ENCODE data around the gene MYOT.

MYOT gene

GRCh38 chr5:137867664-137868063 is at the start of gene MYOT:
TSS of gene MYOT (plus strand) at chr5:137867860. CDS start at chr5:137870652, 2,792 bp downstream.
- DNase-seq (no peak), ATAC-seq (no peak)
- H3K27ac Mint-ChIP-seq, result no peak within 1 kb of the TSS
- H3K9me3 Mint-ChIP-seq, result no peaks in the 10 kb centered on the region
- H3K4me1 Mint-ChIP-seq, result peaks cover 4% of the 10 kb centered on the region
- H3K27me3 Mint-ChIP-seq, result no peaks in the 10 kb centered on the region
- H3K4me3 Mint-ChIP-seq, result no peak within 1 kb of the TSS

- H3K4me3 Mint-ChIP-seq, result no peak overlapping the region
- H3K27ac Mint-ChIP-seq, result no peak overlapping the region
- H3K9me3 Mint-ChIP-seq, result no peaks in the 10 kb centered on the region
- ATAC-seq (no peak), DNase-seq (no peak)
- H3K27me3 Mint-ChIP-seq, result no peaks in the 10 kb centered on the region
- no peaks in the 10 kb centered on the region for H3K4me1 Mint-ChIP-seq
These were observed 47.9 kb upstream of the MYOT start for GRCh38 chr5:137819766-137820165.

- H3K27me3 Mint-ChIP-seq, result no peaks in the 10 kb centered on the region
- peaks cover 0 to 4% of the 10 kb centered on the region in 2 donors for H3K9me3 Mint-ChIP-seq
- DNase-seq (no peak), ATAC-seq (no peak)
- H3K4me3 Mint-ChIP-seq, result no peak overlapping the region
- no peak overlapping the region for H3K27ac Mint-ChIP-seq
- H3K4me1 Mint-ChIP-seq, result no peaks in the 10 kb centered on the region
These were observed 45.4 kb upstream of the MYOT start for GRCh38 chr5:137822158-137822764.

- ATAC-seq, result no peak
- no peaks in the 10 kb centered on the region for H3K27me3 Mint-ChIP-seq
- no peak for DNase-seq
- peaks cover 0 to 4% of the 10 kb centered on the region in 2 donors for H3K9me3 Mint-ChIP-seq
- H3K4me1 Mint-ChIP-seq, result no peaks in the 10 kb centered on the region
- no peak overlapping the region for H3K27ac Mint-ChIP-seq
- no peak overlapping the region for H3K4me3 Mint-ChIP-seq
These were observed 44.7 kb upstream of the MYOT start for GRCh38 chr5:137822984-137823383.

- H3K27me3 Mint-ChIP-seq, result no peaks in the 10 kb centered on the region
- no peak overlapping the region for H3K4me3 Mint-ChIP-seq
- DNase-seq (no peak), ATAC-seq (no peak)
- H3K27ac Mint-ChIP-seq, result no peak overlapping the region
- peaks cover 0 to 4% of the 10 kb centered on the region in 2 donors for H3K9me3 Mint-ChIP-seq
- no peaks in the 10 kb centered on the region for H3K4me1 Mint-ChIP-seq
These were observed 42.5 kb upstream of the MYOT start for GRCh38 chr5:137825165-137825564.

GRCh38 chr5:137826067-137826466 is 41.6 kb upstream of the MYOT start:
- DNase-seq (no peak), ATAC-seq (no peak)
- Mint-ChIP-seq H3K4me1 (no peaks in the 10 kb centered on the region), H3K27ac (no peak overlapping the region), H3K4me3 (no peak overlapping the region), H3K27me3 (no peaks in the 10 kb centered on the region), H3K9me3 (peaks cover 0 to 4% of the 10 kb centered on the region in 2 donors)

GRCh38 chr5:137828180-137828579 is 39.5 kb upstream of the MYOT start:
- H3K4me3 Mint-ChIP-seq, result no peak overlapping the region
- no peak overlapping the region for H3K27ac Mint-ChIP-seq

GRCh38 chr5:137828664-137829063 is 39.0 kb upstream of the MYOT start:
- no peak for ATAC-seq
- DNase-seq, result no peak
- no peaks in the 10 kb centered on the region for H3K4me1 Mint-ChIP-seq
- no peak overlapping the region for H3K4me3 Mint-ChIP-seq
- peaks cover 0 to 4% of the 10 kb centered on the region in 2 donors for H3K9me3 Mint-ChIP-seq
- H3K27ac Mint-ChIP-seq, result no peak overlapping the region
- no peaks in the 10 kb centered on the region for H3K27me3 Mint-ChIP-seq

More at GRCh38 chr5:137828180-137828579, 39.5 kb upstream of the MYOT start:
- Mint-ChIP-seq H3K4me1 (no peaks in the 10 kb centered on the region), H3K27me3 (no peaks in the 10 kb centered on the region), H3K9me3 (peaks cover 0 to 4% of the 10 kb centered on the region in 2 donors)
- ATAC-seq (no peak), DNase-seq (no peak)

GRCh38 chr5:137831105-137831504 is 36.6 kb upstream of the MYOT start:
- ATAC-seq, result no peak
- H3K27me3 Mint-ChIP-seq, result no peaks in the 10 kb centered on the region
- H3K27ac Mint-ChIP-seq, result no peak overlapping the region
- DNase-seq, result no peak
- H3K4me1 Mint-ChIP-seq, result no peaks in the 10 kb centered on the region
- H3K9me3 Mint-ChIP-seq, result peaks cover 0 to 2% of the 10 kb centered on the region in 2 donors
- H3K4me3 Mint-ChIP-seq, result no peak overlapping the region

- no peak overlapping the region for H3K27ac Mint-ChIP-seq
- H3K4me3 Mint-ChIP-seq, result no peak overlapping the region
- no peaks in the 10 kb centered on the region for H3K9me3 Mint-ChIP-seq
- H3K27me3 Mint-ChIP-seq, result no peaks in the 10 kb centered on the region
- no peak for ATAC-seq
- no peaks in the 10 kb centered on the region for H3K4me1 Mint-ChIP-seq
- no peak for DNase-seq
These were observed 36.1 kb upstream of the MYOT start for GRCh38 chr5:137831526-137831925.

- DNase-seq (no peak), ATAC-seq (no peak)
- Mint-ChIP-seq H3K4me3 (no peak overlapping the region), H3K27ac (no peak overlapping the region), H3K27me3 (no peaks in the 10 kb centered on the region), H3K4me1 (no peaks in the 10 kb centered on the region), H3K9me3 (no peaks in the 10 kb centered on the region)
These were observed 35.2 kb upstream of the MYOT start for GRCh38 chr5:137832416-137832815.

GRCh38 chr5:137833463-137833862 is 34.2 kb upstream of the MYOT start:
- ATAC-seq, result no peak
- no peak for DNase-seq
- no peaks in the 10 kb centered on the region for H3K4me1 Mint-ChIP-seq
- no peaks in the 10 kb centered on the region for H3K9me3 Mint-ChIP-seq
- no peak overlapping the region for H3K27ac Mint-ChIP-seq
- H3K27me3 Mint-ChIP-seq, result no peaks in the 10 kb centered on the region
- no peak overlapping the region for H3K4me3 Mint-ChIP-seq

GRCh38 chr5:137834498-137835049 is 33.1 kb upstream of the MYOT start:
- Mint-ChIP-seq H3K4me3 (no peak overlapping the region), H3K27ac (no peak overlapping the region), H3K27me3 (no peaks in the 10 kb centered on the region), H3K4me1 (no peaks in the 10 kb centered on the region), H3K9me3 (no peaks in the 10 kb centered on the region)
- DNase-seq (no peak), ATAC-seq (no peak)

GRCh38 chr5:137836298-137836697 is 31.4 kb upstream of the MYOT start:
- H3K27me3 Mint-ChIP-seq, result no peaks in the 10 kb centered on the region
- H3K4me3 Mint-ChIP-seq, result no peak overlapping the region
- no peaks in the 10 kb centered on the region for H3K4me1 Mint-ChIP-seq
- no peak for ATAC-seq
- no peaks in the 10 kb centered on the region for H3K9me3 Mint-ChIP-seq
- no peak overlapping the region for H3K27ac Mint-ChIP-seq
- DNase-seq, result no peak

- Mint-ChIP-seq H3K27ac (no peak overlapping the region), H3K4me3 (no peak overlapping the region), H3K9me3 (no peaks in the 10 kb centered on the region), H3K27me3 (no peaks in the 10 kb centered on the region), H3K4me1 (no peaks in the 10 kb centered on the region)
- no peak for DNase-seq
- ATAC-seq, result no peak
These were observed 30.7 kb upstream of the MYOT start for GRCh38 chr5:137836997-137837396.

GRCh38 chr5:137837491-137838394 is 29.9 kb upstream of the MYOT start:
- no peak overlapping the region for H3K4me3 Mint-ChIP-seq
- no peaks in the 10 kb centered on the region for H3K4me1 Mint-ChIP-seq
- H3K27ac Mint-ChIP-seq, result no peak overlapping the region
- H3K9me3 Mint-ChIP-seq, result no peaks in the 10 kb centered on the region
- no peak for DNase-seq
- no peak for ATAC-seq
- H3K27me3 Mint-ChIP-seq, result no peaks in the 10 kb centered on the region
